GM12872 (cell line): ENCODE data around the gene POLDIP3.

Experiments used
- TF ChIP-seq, protein P1 (sequence below): IDR thresholded peaks from 3 replicates; pipeline ENCODE4 v1.5.1; 2011; ENCODE audit warnings: low read depth, mild to moderate bottlenecking, low read length, moderate library complexity; ENCODE audit not compliant: insufficient read depth

The POLDIP3 gene

DNA sequence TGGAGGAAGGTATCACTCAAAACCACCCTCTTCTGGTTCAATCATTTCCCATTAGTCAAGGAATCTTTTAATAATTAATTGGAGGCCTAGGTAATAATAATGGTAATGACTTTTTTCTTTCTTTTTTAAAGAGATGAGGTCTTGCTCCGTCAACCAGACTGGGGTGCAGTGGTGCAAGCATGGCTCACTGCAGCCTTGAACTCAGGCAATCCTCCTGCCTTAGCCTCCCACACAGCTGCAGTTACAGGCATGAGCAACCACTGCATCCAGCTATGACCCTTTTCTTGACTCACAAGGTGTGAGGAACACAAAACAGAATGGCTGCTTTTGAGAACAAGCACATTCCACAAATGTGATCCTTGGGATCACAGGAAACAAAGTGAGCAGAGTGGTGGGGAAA, 3.6 kb downstream of the POLDIP3 start:
- TF ChIP-seq, protein P1, sequence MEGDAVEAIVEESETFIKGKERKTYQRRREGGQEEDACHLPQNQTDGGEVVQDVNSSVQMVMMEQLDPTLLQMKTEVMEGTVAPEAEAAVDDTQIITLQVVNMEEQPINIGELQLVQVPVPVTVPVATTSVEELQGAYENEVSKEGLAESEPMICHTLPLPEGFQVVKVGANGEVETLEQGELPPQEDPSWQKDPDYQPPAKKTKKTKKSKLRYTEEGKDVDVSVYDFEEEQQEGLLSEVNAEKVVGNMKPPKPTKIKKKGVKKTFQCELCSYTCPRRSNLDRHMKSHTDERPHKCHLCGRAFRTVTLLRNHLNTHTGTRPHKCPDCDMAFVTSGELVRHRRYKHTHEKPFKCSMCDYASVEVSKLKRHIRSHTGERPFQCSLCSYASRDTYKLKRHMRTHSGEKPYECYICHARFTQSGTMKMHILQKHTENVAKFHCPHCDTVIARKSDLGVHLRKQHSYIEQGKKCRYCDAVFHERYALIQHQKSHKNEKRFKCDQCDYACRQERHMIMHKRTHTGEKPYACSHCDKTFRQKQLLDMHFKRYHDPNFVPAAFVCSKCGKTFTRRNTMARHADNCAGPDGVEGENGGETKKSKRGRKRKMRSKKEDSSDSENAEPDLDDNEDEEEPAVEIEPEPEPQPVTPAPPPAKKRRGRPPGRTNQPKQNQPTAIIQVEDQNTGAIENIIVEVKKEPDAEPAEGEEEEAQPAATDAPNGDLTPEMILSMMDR: no peak

DNA sequence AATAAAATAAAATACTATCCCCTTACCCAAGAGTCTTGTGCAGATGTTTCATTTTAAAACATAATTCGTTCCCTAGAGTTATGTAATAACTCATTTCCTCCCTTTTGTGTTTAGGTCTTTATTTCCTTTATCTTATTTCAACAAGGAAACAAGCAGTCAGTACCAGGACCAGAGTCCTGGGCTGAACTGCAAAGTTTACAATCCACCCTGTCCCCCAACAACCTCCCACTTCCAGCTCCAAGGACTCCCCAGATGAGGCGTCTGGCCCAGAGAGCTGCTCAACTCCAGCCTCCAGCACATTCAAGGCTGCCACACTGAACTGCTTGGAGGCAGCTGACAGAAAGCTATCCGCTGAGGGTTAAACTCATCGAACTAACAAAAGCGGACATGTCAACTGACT, 4.5 kb downstream of the POLDIP3 start:
- TF ChIP-seq, protein P1: no peak

DNA sequence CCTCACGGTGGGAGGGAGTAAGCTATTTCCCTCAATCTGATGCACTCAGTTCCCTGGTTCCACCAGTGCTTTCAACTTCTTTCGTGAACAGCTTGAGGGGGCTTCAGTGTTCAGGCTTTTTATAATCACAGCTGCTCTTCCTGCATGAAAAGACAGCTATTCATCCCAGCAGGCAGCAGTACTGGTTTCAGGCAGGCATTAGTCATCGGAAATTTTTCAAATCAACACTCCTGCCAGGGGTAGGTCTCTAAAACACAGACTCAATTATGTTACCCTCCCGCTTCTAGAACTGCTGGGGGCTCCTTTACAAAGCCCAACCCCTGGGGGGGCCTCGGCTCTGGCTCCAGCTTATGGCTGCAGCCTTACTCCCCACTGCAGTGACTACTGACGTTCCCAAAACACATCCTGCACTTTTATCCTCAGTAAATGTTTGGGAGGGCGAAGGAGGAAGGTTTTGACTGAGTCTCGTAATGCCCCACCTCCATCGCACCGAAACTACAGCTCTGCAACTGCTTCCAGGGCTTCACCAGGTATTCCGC, 5.8 kb downstream of the POLDIP3 start:
- TF ChIP-seq, protein P1: no peak

DNA sequence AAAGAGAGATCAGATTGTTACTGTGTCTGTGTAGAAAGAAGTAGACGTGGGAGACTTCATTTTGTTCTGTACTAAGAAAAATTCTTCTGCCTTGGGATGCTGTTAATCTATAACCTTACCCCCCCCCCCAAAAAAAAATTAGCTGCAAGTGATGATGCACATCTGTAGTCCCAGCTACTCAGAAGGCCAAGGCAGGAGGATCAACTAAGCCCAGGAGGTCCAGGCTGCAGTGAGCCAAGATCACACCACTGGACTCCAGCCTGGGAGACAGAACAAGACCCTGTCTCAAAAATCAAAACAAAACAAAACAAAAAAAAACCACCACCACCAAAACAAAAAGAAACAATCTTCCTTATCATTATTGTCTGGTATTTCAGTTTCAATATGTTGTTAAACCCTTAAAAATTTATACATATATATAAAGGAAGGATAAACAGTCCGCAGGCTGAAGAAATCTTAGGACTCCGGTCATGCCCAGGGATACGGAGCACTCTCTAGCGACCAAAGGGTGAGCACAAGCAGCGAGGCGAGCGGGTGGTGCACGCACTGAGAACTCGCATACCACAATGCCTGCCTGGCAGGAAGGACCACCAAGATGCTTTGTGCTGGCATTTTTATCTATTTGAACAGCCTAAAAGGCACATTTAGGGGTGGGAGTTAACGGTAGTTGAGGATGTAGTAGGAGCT, 6.4 kb downstream of the POLDIP3 start:
- TF ChIP-seq, protein P1: no peak

DNA sequence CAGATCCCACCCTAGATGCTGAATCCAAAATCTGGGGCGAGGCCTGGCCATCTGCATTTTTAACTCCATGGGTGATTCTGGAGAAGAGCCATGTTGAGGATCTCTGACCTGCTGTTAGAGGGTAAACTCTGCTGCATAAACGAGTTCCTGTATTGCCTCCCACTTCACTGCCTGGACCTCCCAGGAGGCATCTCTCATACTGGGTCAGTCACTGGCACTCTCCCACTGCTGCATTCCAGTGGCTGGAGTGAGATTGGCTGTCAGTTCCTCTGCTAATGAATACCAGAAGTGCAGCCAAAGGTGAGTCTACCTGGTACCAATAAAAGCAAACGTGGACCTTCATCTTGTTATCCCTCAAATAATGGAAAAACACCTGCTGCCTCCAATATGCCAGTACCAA, 10.3 kb downstream of the POLDIP3 start:
- TF ChIP-seq, protein P1: no peak

DNA sequence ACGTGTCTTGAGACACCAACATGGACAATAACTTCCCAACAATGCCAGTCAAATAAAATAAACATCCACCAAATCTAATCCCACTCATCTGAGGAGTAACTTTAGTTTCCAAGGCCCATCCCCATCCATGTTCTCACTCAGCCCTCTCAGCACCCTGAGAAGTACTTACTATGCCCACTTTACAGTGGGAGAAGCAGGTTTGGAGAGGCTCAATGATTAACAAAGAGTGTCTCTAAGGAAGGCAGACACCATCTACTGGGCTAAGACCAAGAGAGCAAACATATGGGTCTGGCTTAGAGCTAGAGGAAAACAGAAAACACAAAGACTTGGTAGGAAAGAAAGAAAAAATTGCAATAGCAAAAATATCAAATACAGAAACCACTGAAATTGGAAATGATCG, 11.3 kb downstream of the POLDIP3 start:
- TF ChIP-seq, protein P1: no peak

DNA sequence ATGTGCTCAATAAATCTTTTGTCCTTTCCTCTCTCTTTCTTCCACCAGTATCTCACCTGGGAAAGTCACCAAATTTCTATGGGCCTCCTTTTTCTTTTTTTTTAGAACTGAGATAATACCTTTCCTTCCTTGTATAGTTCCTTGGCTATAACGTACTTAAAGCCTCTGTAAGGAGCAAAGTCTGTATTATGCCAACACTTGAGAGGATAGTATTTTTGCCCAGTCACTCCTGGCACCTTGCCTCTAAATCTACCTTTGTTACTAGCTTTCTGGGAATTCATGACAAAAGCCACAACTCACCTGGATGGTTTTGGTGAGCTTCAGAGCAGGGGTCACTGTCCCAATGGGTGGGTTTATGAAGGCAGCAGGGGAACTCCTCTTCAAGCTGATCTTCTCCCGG, 12.2 kb downstream of the POLDIP3 start:
- TF ChIP-seq, protein P1: no peak
